EH (cell line): ENCODE results near the gene ABCA4.
A peak's percentile ranks its signal among the peaks of the same experiment; 100 is the strongest.

Experiments
- DNase-seq: peaks from one replicate; pipeline ENCODE4 v3.0.0-alpha.2; 2015; ENCODE audit warnings: low read depth

The ABCA4 gene

GRCh38 chr1:94050675-94051074 is 70.3 kb downstream of the ABCA4 start:
- no peak for DNase-seq

GRCh38 chr1:94050254-94050653 is 70.7 kb downstream of the ABCA4 start:
- DNase-seq, result peak; percentile 42

- no peak for DNase-seq
Measured at GRCh38 chr1:94049791-94050190, 71.2 kb downstream of the ABCA4 start.

GRCh38 chr1:94048413-94049164 is 72.4 kb downstream of the ABCA4 start:
- peak; percentile 26 for DNase-seq

- no peak for DNase-seq
Measured at GRCh38 chr1:94047949-94048348, 73.0 kb downstream of the ABCA4 start.

GRCh38 chr1:94045465-94046056 is 75.4 kb downstream of the ABCA4 start:
- peak; percentile 98 for DNase-seq

GRCh38 chr1:94044891-94045290 is 76.1 kb downstream of the ABCA4 start:
- no peak for DNase-seq

GRCh38 chr1:94044290-94044790 is 76.6 kb downstream of the ABCA4 start:
- DNase-seq, result no peak

- no peak for DNase-seq
Measured at GRCh38 chr1:94043738-94044289, 77.1 kb downstream of the ABCA4 start.

GRCh38 chr1:94042388-94042787 is 78.6 kb downstream of the ABCA4 start:
- DNase-seq, result no peak

GRCh38 chr1:94039871-94040569 is 80.9 kb downstream of the ABCA4 start:
- DNase-seq, result peak; percentile 80

GRCh38 chr1:94039514-94039870 is 81.5 kb downstream of the ABCA4 start:
- peak; percentile 72 for DNase-seq

- DNase-seq, result peak; percentile 75
Measured at GRCh38 chr1:94038511-94038910, 82.4 kb downstream of the ABCA4 start.

- no peak for DNase-seq
Measured at GRCh38 chr1:94037392-94038229, 83.3 kb downstream of the ABCA4 start.

- DNase-seq, result peak; percentile 94
Measured at GRCh38 chr1:94036730-94037129, 84.2 kb downstream of the ABCA4 start.

GRCh38 chr1:94033849-94034248 is 87.1 kb downstream of the ABCA4 start:
- DNase-seq, result peak; percentile 36

- no peak for DNase-seq
Measured at GRCh38 chr1:94032637-94033036, 88.3 kb downstream of the ABCA4 start.

- no peak for DNase-seq
Measured at GRCh38 chr1:94031591-94031990, 89.4 kb downstream of the ABCA4 start.

GRCh38 chr1:94031154-94031553 is 89.8 kb downstream of the ABCA4 start:
- no peak for DNase-seq

GRCh38 chr1:94029130-94029993 is 91.6 kb downstream of the ABCA4 start:
- no peak for DNase-seq
